Measurements from ENCODE around the gene CBX5. TPM values are rescaled to one million over a fixed set of nuclear protein-coding genes. Genes with fewer than 3 reads are reported as not detected.

Gene CBX5
- total RNA-seq, 4 donors from 2014 or later = 20.5 to 133 (median 50.1) TPM

DNA sequence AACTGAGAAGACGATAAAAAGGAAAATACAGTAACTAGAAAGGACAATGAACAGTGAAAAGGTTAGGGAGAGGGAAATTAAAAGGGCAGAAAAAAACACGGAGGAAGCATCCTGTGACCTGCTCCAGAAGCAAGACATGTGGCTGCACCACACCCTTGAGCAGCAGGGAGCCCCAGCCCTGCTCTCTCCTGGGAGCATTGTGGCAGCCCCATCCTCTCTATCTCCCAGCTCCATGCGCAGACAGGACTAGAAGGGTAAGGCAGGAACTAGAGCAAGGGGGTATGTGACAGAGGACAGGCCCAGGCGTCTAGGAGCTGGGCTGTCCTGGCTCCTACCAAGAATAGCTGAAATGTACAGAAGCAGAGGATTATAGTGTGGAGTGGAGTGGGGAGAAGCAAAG, 52.5 kb downstream of the CBX5 start:
- intact Hi-C loops (cut with DNase I; ENCODE audit: low total_unique reads) = no loop called here
- Histone ChIP-seq H3K27me3 (no peaks in the 10 kb centered on the region), H3K36me3 (no peaks in the 10 kb centered on the region), H3K4me3 (no peak overlapping the region), H3K27ac (no peak overlapping the region), H3K4me1 (no peaks in the 10 kb centered on the region), H3K9me3 (no peaks in the 10 kb centered on the region)
- no peak for DNase-seq
- TF ChIP-seq, protein P1, sequence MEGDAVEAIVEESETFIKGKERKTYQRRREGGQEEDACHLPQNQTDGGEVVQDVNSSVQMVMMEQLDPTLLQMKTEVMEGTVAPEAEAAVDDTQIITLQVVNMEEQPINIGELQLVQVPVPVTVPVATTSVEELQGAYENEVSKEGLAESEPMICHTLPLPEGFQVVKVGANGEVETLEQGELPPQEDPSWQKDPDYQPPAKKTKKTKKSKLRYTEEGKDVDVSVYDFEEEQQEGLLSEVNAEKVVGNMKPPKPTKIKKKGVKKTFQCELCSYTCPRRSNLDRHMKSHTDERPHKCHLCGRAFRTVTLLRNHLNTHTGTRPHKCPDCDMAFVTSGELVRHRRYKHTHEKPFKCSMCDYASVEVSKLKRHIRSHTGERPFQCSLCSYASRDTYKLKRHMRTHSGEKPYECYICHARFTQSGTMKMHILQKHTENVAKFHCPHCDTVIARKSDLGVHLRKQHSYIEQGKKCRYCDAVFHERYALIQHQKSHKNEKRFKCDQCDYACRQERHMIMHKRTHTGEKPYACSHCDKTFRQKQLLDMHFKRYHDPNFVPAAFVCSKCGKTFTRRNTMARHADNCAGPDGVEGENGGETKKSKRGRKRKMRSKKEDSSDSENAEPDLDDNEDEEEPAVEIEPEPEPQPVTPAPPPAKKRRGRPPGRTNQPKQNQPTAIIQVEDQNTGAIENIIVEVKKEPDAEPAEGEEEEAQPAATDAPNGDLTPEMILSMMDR (IDR thresholded peaks at IDR 0.05) = no peak
- TF ChIP-seq POLR2A (IDR thresholded peaks at IDR 0.05) = no peak

DNA sequence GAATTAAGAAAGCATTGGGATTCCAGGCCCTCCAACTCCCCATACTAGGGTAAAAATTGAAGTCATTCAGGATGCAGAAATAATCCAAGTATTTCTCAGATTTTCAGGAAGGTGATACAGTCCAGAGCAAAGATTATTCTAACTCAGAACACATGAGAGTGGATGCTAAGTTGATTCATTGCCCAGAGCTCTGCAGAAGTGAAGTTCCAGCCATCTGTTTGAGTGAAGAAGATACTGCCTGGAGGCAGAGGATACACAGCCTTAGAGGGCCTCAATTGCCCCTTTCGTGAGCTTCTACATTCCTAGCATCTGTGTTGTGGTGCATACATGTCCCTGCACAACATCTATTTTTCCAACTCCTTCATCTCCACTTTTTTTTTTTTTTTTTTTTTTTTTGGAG, 54.3 kb downstream of the CBX5 start:
- no peak overlapping the region for H3K27ac ChIP-seq
- H3K27me3 ChIP-seq = no peaks in the 10 kb centered on the region
- H3K4me3 ChIP-seq = no peak overlapping the region
- H3K9me3 ChIP-seq = no peaks in the 10 kb centered on the region
- DNase-seq = no peak
- intact Hi-C loops (cut with DNase I; ENCODE audit: low total_unique reads) = no loop called here
- no peaks in the 10 kb centered on the region for H3K36me3 ChIP-seq
- H3K4me1 ChIP-seq = no peaks in the 10 kb centered on the region
- TF ChIP-seq, protein P1 (IDR thresholded peaks at IDR 0.05) = no peak
- TF ChIP-seq POLR2A (IDR thresholded peaks at IDR 0.05) = no peak

DNA sequence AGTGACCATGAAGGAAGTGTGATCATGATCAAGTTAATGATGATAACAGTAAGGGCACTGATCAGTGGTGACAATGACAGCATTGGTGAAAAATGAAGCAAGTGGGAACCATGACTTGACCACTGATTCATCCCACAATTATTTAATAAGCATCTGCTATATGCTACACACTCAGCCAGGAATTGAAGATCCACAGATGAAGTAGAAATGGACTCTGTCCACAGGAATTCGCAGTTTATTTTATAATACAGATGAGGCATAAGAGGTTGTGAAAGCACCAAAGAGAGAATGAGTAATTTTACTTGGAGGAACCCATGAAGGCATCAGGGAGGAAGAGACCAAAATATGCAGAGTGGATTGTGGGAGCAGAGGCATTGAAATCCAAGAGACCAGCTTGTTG, 57.3 kb downstream of the CBX5 start:
- H3K4me3 ChIP-seq = no peak overlapping the region
- H3K9me3 ChIP-seq = no peaks in the 10 kb centered on the region
- no peak overlapping the region for H3K27ac ChIP-seq
- TF ChIP-seq POLR2A (IDR thresholded peaks at IDR 0.05) = no peak
- TF ChIP-seq, protein P1 (IDR thresholded peaks at IDR 0.05) = no peak
- H3K27me3 ChIP-seq = no peaks in the 10 kb centered on the region
- intact Hi-C loops (cut with DNase I; ENCODE audit: low total_unique reads) = no loop called here
- no peaks in the 10 kb centered on the region for H3K36me3 ChIP-seq
- DNase-seq = no peak
- peaks cover 0 to 6% of the 10 kb centered on the region in 2 donors for H3K4me1 ChIP-seq

DNA sequence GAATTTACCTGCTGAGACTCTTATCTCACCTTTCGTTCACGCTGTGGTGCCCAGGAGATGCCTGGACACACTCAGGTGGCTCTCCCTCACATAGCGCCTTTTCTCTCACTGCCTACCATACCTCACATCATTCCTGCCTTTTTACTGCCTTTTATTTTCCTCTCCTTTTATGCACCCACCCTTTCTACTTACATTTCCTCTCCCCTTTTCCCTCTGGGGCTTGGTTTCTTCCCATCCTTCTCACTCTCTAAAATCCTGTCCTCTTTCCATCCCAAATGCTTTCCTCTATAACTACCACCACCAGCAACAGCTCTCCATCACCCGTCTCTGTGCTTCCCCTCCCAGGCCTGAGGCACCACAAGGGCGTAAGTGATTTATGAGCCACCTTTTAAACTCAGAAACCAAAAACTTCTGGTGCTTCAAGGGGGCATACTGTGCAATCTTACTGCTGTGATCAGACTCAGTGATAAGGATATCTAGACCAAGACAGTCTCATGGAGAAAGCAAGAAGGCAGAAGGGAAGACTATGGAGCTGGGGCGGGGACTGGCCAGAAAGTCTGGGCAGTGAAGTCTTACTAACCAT, 58.4 kb downstream of the CBX5 start:
- H3K27me3 ChIP-seq = no peaks in the 10 kb centered on the region
- H3K36me3 ChIP-seq = no peaks in the 10 kb centered on the region
- no peak for DNase-seq
- H3K9me3 ChIP-seq = no peaks in the 10 kb centered on the region
- peaks cover 0 to 11% of the 10 kb centered on the region in 2 donors for H3K4me1 ChIP-seq
- TF ChIP-seq, protein P1 (IDR thresholded peaks at IDR 0.05) = no peak
- no peak for TF ChIP-seq POLR2A (IDR thresholded peaks at IDR 0.05)
- H3K4me3 ChIP-seq = no peak overlapping the region
- H3K27ac ChIP-seq = no peak overlapping the region
- intact Hi-C loops (cut with DNase I; ENCODE audit: low total_unique reads) = no loop called here

DNA sequence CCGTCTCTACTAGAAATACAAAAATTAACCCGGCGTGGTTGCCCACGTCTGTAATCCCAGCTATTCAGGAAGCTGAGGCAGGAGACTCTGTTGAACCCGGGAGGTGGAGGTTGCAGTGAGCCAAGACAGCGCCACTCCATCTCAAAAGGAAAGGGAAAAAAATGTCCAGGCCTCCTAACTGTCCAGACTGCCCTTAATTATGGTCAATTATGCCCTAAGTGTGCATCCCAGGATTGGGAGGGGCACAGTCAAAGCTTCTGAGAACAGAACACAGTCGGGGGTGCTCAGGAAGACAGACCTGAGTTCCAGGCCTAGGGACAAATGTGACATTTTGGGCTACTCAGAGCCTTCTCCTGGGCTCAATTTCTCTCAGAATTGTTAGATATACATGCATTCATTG, 59.4 kb downstream of the CBX5 start:
- Histone ChIP-seq H3K27ac (no peak overlapping the region), H3K4me1 (peaks cover 0 to 11% of the 10 kb centered on the region in 2 donors)
- intact Hi-C loops (cut with DNase I; ENCODE audit: low total_unique reads) = no loop called here

More for the DNA sequence above, 59.4 kb downstream of the CBX5 start:
- no peaks in the 10 kb centered on the region for H3K27me3 ChIP-seq
- H3K4me3 ChIP-seq = no peak overlapping the region
- DNase-seq = no peak
- H3K36me3 ChIP-seq = no peaks in the 10 kb centered on the region
- TF ChIP-seq POLR2A (IDR thresholded peaks at IDR 0.05) = no peak
- no peaks in the 10 kb centered on the region for H3K9me3 ChIP-seq
